Effector memory CD4-positive, alpha-beta T cell (primary cell): ENCODE results near the gene GMPR2.

Experiments
- DNase-seq, 3 donors: peaks; one replicate each; pipeline ENCODE4 v3.0.0-alpha.2; 2020
- H3K27ac ChIP-seq: 2 replicates; pipeline ENCODE4 v1.7.0; 2013; ENCODE audit warnings: mild to moderate bottlenecking, low read length, moderate library complexity; ENCODE audit not compliant: insufficient read depth, poor library complexity, severe bottlenecking
- H3K27me3 ChIP-seq: replicated peaks from 2 replicates; pipeline ENCODE4 v1.7.0; 2013; ENCODE audit warnings: mild to moderate bottlenecking, low read length; ENCODE audit not compliant: insufficient read depth, control insufficient read depth, poor library complexity, severe bottlenecking
- H3K36me3 ChIP-seq: 2 replicates; pipeline ENCODE4 v1.7.0; 2013; ENCODE audit warnings: mild to moderate bottlenecking, low read length, moderate library complexity; ENCODE audit not compliant: control insufficient read depth, insufficient read depth
- H3K4me1 ChIP-seq: 2 replicates; pipeline ENCODE4 v1.7.0; 2013; ENCODE audit warnings: low read length, mild to moderate bottlenecking; ENCODE audit not compliant: control insufficient read depth, insufficient read depth, poor library complexity, severe bottlenecking
- H3K4me3 ChIP-seq: 2 replicates; pipeline ENCODE4 v1.7.0; 2013; ENCODE audit warnings: low read length, low read depth, mild to moderate bottlenecking; ENCODE audit not compliant: insufficient read depth, poor library complexity, severe bottlenecking
- H3K9me3 ChIP-seq: 2 replicates; pipeline ENCODE4 v1.7.0; 2013; ENCODE audit warnings: mild to moderate bottlenecking, low read length, moderate library complexity; ENCODE audit not compliant: control insufficient read depth

GMPR2 gene

DNA sequence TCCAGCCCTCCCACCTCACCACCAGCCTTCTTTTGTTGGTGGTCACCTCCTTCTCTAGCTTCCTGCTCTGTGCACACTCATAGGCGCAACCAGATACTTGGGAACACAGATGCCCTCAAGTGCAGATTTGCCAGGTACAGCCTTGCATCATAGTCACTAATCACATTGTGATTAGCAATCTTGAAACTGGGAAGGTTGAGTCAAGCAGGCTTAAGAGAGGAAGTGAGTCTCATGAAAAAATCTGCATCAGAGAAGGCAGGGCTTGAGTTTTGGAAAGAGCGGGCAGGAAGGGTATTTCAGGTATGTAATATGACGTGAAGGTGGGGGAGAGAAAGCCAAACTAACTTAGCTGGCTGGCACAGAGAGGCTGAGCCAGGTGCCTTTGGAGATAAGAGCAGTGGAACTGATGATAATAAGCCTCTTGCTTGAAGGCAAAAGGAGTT is 41.4 kb downstream of the GMPR2 start:
- peak in 2 of 3 donors; percentile 7 to 15 for DNase-seq
- H3K27ac ChIP-seq: peak overlapping the region; percentile 56
- H3K9me3 ChIP-seq: no peaks in the 10 kb centered on the region
- H3K27me3 ChIP-seq: no peaks in the 10 kb centered on the region
- H3K4me1 ChIP-seq: peaks cover 31% of the 10 kb centered on the region
- no peak overlapping the region for H3K4me3 ChIP-seq
- H3K36me3 ChIP-seq: no peaks in the 10 kb centered on the region

DNA sequence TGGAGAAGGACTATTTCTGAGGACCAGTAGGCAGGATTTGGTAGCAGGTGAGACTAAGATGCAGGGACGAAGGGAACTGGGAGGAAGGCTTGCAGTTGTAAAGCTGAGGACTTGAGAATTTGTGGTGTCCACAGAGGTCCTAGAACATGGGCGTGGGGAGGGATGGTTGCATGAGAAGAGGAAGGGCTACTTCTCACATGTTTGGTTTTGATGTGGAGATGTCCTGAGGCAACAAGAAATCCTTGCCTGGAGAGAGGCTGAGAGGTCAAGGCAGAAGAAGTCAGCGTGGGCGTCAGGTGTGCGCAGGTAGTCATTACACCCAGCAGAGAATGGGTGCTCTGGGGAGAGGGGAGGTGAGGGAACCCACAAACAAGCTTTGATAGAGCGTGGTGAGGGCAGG is 44.3 kb downstream of the GMPR2 start:
- no peak overlapping the region for H3K27ac ChIP-seq
- no peak for DNase-seq
- peaks cover 26% of the 10 kb centered on the region for H3K4me1 ChIP-seq
- no peaks in the 10 kb centered on the region for H3K27me3 ChIP-seq
- H3K36me3 ChIP-seq: no peaks in the 10 kb centered on the region
- no peaks in the 10 kb centered on the region for H3K9me3 ChIP-seq
- H3K4me3 ChIP-seq: no peak overlapping the region

DNA sequence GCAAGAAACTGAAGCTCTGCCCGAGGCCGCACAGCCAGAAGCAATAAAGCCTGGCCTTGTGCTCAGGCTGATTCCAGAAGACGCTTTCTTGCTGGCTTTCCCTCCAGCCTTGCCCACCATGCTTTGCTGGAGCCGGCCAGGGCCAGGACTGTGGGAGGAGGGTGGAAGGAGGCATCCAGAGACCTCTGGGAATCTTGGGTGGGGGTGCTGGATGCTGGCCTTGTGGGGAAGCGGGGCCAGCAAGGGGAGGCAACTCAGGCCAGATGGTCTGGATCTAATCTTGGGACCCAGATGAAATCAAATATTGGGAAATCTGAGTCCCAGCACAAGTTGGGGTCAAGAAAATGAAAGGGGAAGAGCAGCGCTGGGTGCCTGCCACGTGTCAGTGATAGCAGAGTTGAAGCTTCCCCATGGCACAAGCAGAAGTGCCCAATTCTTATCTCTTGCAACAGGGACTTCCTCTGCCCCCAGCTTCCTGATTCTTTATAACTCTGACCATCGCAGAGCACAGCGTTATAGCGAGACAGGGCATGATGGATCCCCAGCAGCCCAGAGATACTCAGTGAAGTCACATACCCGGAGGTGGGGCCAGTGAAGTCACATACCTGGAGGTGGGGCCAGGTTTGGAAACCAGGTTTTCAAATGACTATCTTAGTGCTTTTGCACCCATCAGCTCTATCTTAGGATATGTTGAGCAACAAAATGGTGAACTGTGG is 45.0 kb downstream of the GMPR2 start:
- Histone ChIP-seq H3K9me3 (no peaks in the 10 kb centered on the region), H3K27ac (no peak overlapping the region), H3K36me3 (no peaks in the 10 kb centered on the region), H3K27me3 (no peaks in the 10 kb centered on the region), H3K4me1 (peaks cover 21% of the 10 kb centered on the region), H3K4me3 (no peak overlapping the region)
- DNase-seq: no peak

DNA sequence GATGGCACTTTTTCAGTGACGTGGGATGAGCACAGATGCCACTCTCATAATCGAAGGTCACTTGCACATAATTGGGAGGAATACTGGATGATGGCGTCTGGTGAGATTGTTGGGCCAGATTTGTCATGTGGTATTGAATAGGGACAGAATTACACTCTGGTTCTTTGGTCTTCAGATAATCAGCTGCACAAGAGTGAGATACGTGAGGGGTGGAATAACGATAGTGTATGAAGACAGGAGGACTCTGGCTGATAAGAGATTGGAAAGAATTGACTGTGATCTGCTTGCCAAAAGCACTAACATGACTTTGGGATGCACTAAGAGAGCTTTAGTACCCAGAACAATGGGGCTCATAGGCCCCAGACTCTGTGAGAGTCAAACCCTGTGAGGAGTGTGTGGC is 45.7 kb downstream of the GMPR2 start:
- Histone ChIP-seq H3K27me3 (no peaks in the 10 kb centered on the region), H3K9me3 (no peaks in the 10 kb centered on the region), H3K4me3 (no peak overlapping the region), H3K36me3 (no peaks in the 10 kb centered on the region), H3K27ac (no peak overlapping the region), H3K4me1 (peaks cover 21% of the 10 kb centered on the region)
- no peak for DNase-seq

DNA sequence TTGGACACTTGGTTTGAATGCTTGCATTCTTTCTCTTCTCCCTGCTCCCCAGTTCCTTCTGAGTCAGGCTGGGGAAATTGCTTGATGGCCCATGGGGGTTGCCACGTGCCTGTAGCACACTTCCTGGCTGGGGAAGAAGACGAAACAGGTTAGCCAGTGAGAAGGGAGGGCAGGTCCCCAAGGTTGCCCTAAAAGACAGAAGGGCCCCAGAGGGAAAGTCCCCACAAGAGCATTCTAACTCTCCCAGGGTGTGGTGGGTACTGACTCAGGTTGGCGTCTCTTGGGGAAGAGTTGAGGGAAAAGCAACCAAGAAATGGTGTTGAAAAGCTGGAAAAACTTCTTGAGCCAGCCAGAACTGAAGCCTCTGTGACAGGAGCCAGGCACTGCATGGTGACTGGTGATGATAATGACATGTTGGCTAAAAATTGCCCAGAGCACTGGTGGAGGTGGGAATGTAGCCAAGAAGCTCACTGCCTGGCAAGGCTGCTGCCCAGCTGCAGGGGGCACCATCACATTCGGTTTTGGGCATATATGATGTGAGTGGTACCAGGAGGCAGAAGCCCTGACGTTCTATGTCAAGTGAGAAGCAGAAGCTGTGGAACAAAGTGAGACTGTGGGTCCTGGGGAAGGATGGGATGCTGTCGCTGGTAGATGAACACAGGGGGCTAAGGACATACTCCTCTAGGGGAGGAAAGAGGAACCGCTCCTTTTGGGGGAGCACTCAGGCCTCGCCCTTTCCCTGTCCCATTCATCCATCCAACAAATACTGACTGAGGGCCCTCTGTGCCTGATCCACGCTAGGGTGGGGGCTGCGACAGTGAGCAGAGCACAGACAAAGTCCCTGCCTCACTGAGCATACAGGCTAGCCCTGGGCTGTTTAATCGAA is 46.8 kb downstream of the GMPR2 start:
- peak in 2 of 3 donors; percentile 28 to 32 for DNase-seq
- Histone ChIP-seq H3K27ac (peak overlapping the region; percentile 4), H3K4me1 (peaks cover 14% of the 10 kb centered on the region), H3K27me3 (no peaks in the 10 kb centered on the region), H3K36me3 (no peaks in the 10 kb centered on the region), H3K4me3 (no peak overlapping the region), H3K9me3 (no peaks in the 10 kb centered on the region)

DNA sequence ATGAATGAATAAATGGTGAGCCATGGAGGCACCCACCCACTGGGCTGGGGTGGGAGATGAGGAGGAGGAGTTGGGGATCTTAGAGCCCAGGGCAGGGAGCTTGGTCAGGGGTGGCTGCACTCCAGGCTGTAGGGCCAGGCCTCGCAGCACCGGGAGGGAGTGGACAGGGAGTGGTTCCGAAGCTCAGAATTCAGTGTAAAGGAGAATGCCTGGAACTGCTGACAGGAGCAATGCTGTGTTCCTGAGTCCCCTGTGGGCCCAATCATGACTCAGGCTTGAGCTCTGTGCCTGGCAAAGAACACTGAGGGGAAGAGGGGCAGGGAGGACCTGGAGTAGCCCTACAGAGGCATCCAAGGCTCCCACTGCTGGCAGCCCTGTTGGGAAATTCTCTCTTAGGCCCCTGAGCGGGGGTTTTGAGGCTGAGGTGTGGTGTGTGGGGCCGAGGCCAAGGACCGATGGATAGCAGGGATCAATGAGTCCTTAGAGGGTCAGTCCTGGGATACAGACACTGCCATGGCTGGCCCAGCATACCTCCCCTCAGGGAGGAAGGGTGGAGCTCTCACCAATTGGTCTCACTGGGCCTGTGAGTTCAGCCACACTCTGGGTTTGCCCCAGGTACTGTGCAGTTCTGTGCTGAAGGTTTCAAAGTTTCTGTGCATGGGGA is 48.2 kb downstream of the GMPR2 start:
- Histone ChIP-seq H3K4me1 (peaks cover 14% of the 10 kb centered on the region), H3K36me3 (no peaks in the 10 kb centered on the region), H3K4me3 (no peak overlapping the region), H3K27ac (no peak overlapping the region), H3K9me3 (no peaks in the 10 kb centered on the region), H3K27me3 (no peaks in the 10 kb centered on the region)
- DNase-seq: no peak

DNA sequence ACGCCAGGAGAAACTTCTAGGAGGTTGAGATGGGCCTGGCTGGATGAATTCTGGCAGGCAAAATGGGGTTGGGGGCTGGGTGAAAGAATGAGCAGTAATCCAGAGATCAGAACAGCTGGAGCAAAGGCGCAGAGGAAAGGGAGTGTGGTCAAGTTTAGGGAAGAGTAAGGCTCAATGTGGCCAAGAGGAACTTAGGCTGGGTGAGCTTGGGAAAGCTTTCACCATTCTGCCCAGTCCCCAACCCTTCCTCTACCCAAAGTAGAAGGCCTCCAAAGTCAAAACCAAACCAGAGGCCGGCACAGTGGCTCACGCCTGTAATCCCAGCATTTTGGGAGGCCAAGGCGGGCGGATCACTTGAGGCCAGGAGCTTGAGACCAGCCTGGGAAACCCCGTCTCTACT is 48.9 kb downstream of the GMPR2 start:
- no peaks in the 10 kb centered on the region for H3K36me3 ChIP-seq
- H3K27ac ChIP-seq: no peak overlapping the region
- DNase-seq: no peak
- no peak overlapping the region for H3K4me3 ChIP-seq
- peaks cover 14% of the 10 kb centered on the region for H3K4me1 ChIP-seq
- no peaks in the 10 kb centered on the region for H3K9me3 ChIP-seq
- H3K27me3 ChIP-seq: no peaks in the 10 kb centered on the region

DNA sequence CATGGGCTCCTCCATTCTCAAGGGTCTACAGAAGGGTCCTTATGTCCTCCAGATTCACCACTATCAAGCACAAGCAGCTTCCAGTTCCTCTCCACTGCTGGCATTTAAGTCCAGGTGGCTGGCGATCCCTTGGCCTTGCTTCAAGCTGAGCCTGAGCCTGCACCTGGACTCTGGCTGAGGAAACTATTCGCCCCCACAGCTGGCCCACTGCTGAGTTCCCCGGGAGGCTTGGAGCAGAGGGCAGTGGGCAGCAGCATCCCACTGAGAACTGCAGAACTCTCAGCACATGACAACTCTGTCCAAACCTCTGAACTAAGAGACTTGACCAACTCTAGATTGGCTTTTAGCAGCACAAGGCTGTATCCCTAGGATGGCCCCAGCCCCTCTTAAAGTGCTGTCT is 50.0 kb downstream of the GMPR2 start:
- Histone ChIP-seq H3K4me3 (no peak overlapping the region), H3K9me3 (no peaks in the 10 kb centered on the region), H3K4me1 (peaks cover 14% of the 10 kb centered on the region), H3K27me3 (no peaks in the 10 kb centered on the region), H3K36me3 (no peaks in the 10 kb centered on the region), H3K27ac (no peak overlapping the region)
- DNase-seq: no peak

DNA sequence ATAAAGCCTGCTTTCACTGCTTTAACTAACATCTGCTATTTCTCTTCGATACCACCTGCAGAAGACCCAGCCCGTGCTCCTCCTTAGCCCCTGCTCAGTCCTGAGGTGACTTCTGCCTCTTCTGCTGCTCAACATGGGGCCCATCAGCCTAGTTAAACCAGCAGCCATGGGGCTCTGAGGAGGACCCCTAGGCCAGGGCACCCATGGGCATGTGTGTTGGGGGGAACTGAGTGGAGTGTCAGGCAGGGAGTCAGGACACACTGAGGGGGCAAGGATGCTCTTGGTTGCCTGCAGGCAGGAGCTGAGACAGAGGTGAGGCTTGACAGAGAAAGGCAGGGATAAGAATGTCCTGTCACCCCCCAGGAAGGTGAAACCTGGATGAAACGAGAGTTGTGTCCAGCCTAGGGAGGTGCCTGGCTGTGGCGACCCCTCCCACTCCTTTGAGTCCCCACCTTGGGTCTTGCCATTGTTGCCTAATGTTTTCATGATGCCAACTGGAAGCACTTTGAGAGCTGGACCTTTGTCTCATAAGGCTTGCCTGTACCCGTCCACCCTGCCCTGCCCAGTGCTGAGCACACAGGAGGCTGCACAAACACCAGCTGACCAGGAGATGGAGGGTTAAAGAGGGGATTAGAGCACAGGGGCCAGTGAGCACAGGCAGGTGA is 51.2 kb downstream of the GMPR2 start:
- Histone ChIP-seq H3K27ac (no peak overlapping the region), H3K4me3 (no peak overlapping the region), H3K9me3 (no peaks in the 10 kb centered on the region), H3K27me3 (no peaks in the 10 kb centered on the region), H3K4me1 (peaks cover 9% of the 10 kb centered on the region), H3K36me3 (no peaks in the 10 kb centered on the region)
- DNase-seq: no peak
